SH-SY5Y (cell line): ENCODE data around the gene PNPLA6.
A peak's percentile ranks its signal among the peaks of the same experiment; 100 is the strongest.

Source experiments
- GATA2 ChIP-seq: IDR thresholded peaks from 2 replicates; pipeline ENCODE4 v1.6.1; 2011; ENCODE audit warnings: mild to moderate bottlenecking, low read depth, low read length
- GATA3 ChIP-seq: IDR thresholded peaks from 2 replicates; pipeline ENCODE4 v1.6.1; 2011; ENCODE audit warnings: low read depth, mild to moderate bottlenecking, low read length, moderate library complexity

Gene PNPLA6

GRCh38 chr19:7535047-7535997, at the start of gene PNPLA6:
Gene PNPLA6, plus strand, starts transcription at chr19:7535717. Its CDS starts 72 bp downstream, at chr19:7535789.
- no peak for TF ChIP-seq GATA3
- peak; percentile 49; the same call in 1 of the 2 replicates for TF ChIP-seq GATA2

GRCh38 chr19:7486923-7487322, 48.6 kb upstream of the PNPLA6 start:
- no peak for TF ChIP-seq GATA3

GRCh38 chr19:7488736-7489353, 46.7 kb upstream of the PNPLA6 start, which contains the start of gene PEX11G:
Gene PEX11G, minus strand, starts transcription at chr19:7489035. Its CDS starts 25 bp downstream, at chr19:7489010.
- no peak for TF ChIP-seq GATA2
- TF ChIP-seq GATA3, result no peak

- TF ChIP-seq GATA2 (0 out of 2 replicates have a peak, but pooled peaks have one; percentile 28), GATA3 (no peak)
These were observed 45.9 kb upstream of the PNPLA6 start for GRCh38 chr19:7489609-7490044.

- TF ChIP-seq GATA3 (no peak), GATA2 (no peak)
These were observed 43.4 kb upstream of the PNPLA6 start for GRCh38 chr19:7492142-7492541.

GRCh38 chr19:7492558-7492957, 43.0 kb upstream of the PNPLA6 start:
- TF ChIP-seq GATA2, result no peak
- TF ChIP-seq GATA3, result no peak

GRCh38 chr19:7494416-7495098, 41.0 kb upstream of the PNPLA6 start:
- no peak for TF ChIP-seq GATA2
- no peak for TF ChIP-seq GATA3

- TF ChIP-seq GATA2, result no peak
These were observed 38.2 kb upstream of the PNPLA6 start for GRCh38 chr19:7497292-7497691.

- TF ChIP-seq GATA2, result no peak
These were observed 34.6 kb upstream of the PNPLA6 start for GRCh38 chr19:7500811-7501450.

GRCh38 chr19:7502552-7502951, 33.0 kb upstream of the PNPLA6 start:
- no peak for TF ChIP-seq GATA3

- no peak for TF ChIP-seq GATA3
- TF ChIP-seq GATA2, result no peak
These were observed 30.8 kb upstream of the PNPLA6 start for GRCh38 chr19:7504684-7505083.

- no peak for TF ChIP-seq GATA3
- TF ChIP-seq GATA2, result no peak
These were observed 30.2 kb upstream of the PNPLA6 start for GRCh38 chr19:7505288-7505681.

GRCh38 chr19:7505682-7506384, 29.7 kb upstream of the PNPLA6 start:
- no peak for TF ChIP-seq GATA2
- no peak for TF ChIP-seq GATA3
